ENCODE results near the gene IQCK. TPM values are rescaled to one million over a fixed set of nuclear protein-coding genes. Genes with fewer than 3 reads are reported as not detected.
A peak's percentile ranks its signal among the peaks of the same experiment; 100 is the strongest.

IQCK gene
- total and polyA plus RNA-seq, 5 experiments from 2014 or later = 1.7 to 3.1 (median 2.3) TPM

- Mint-ChIP-seq H3K9me3 (no peaks in the 10 kb centered on the region), H3K4me1 (no peaks in the 10 kb centered on the region), H3K27me3 (no peaks in the 10 kb centered on the region), H3K27ac (peak overlapping the region in 1 of 10 donors; percentile 22), H3K36me3 (no peaks in the 10 kb centered on the region), H3K4me3 (no peak overlapping the region)
- POLR2A ChIA-PET = no interaction called here
- ATAC-seq (no peak), DNase-seq (no peak)
Observed at GRCh38 chr16:19754644-19755036, 36.6 kb downstream of the IQCK start.

GRCh38 chr16:19755268-19755667 lies 37.2 kb downstream of the IQCK start:
- Mint-ChIP-seq H3K4me3 (no peak overlapping the region), H3K9me3 (no peaks in the 10 kb centered on the region), H3K4me1 (no peaks in the 10 kb centered on the region), H3K27me3 (no peaks in the 10 kb centered on the region), H3K27ac (peak overlapping the region in 2 of 10 donors; percentile 14 to 21), H3K36me3 (no peaks in the 10 kb centered on the region)
- POLR2A ChIA-PET = no interaction called here
- ATAC-seq (no peak), DNase-seq (no peak)

DNA sequence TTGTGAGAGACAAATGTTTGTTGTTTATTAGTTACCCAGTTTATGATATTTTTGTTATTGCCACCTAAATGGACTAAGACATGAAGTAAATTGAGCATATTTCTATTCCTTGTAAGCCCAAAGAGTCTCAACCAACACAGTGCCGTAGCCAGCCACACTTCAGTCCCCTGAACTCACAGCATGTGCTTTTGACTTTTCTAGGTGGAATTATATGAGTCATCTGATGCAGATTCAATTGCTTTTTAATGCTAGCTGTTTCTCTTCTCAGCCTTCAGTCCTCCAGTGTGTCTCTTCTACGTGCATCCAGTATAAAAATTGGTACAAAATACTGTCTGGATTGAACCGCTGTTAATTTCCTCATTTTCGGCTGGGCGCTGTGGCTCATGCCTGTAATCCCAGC lies 39.0 kb downstream of the IQCK start:
- Mint-ChIP-seq H3K9me3 (no peaks in the 10 kb centered on the region), H3K4me3 (no peak overlapping the region), H3K27ac (peak overlapping the region in 1 of 10 donors; percentile 47)

DNA sequence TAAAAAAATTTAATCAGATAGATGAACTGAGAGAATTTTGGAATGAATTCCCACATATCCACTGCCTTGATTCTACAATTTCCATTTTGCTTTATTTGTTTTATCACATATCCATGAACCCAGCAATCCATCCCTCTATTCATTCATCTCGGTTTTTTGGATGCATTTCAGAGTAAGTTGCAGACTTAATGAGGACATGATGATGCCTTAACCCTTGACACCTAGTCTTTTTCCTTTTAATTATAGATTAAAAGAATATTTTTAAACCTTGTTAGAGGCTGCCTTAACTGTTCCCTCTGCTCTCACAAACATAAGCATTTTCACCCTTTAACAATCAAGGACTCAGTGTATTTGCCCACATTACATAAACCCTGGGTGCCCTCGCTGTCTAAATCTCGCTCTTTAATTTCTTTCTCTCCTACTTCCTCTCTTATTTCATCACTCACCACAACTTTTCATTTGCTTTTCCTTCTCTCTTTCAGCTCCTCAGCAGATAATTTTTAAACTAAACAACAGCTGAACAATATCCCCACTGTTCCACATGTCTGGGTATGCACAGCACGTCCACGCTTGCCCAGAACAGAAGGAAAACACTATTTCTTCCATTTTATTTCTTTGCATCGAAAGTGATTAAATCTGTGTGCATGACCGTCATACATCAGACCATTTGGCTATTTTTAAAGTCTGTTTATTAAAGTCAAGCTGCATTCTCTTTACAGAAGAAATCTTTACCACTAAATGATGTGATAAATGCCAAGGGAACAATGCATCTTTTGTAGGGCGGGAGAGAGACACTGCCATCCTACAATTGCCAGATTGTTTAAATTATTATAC lies 39.9 kb downstream of the IQCK start:
- DNase-seq (no peak), ATAC-seq (no peak)
- POLR2A ChIA-PET = no interaction called here
- H3K4me3 Mint-ChIP-seq = no peak overlapping the region
- no peaks in the 10 kb centered on the region for H3K4me1 Mint-ChIP-seq
- no peaks in the 10 kb centered on the region for H3K27me3 Mint-ChIP-seq
- H3K36me3 Mint-ChIP-seq = no peaks in the 10 kb centered on the region
- no peaks in the 10 kb centered on the region for H3K9me3 Mint-ChIP-seq
- H3K27ac Mint-ChIP-seq = no peak overlapping the region

More for the DNA sequence above, 39.0 kb downstream of the IQCK start:
- H3K36me3 Mint-ChIP-seq = no peaks in the 10 kb centered on the region
- POLR2A ChIA-PET = no interaction called here
- no peaks in the 10 kb centered on the region for H3K27me3 Mint-ChIP-seq
- no peak for ATAC-seq
- no peak for DNase-seq
- no peaks in the 10 kb centered on the region for H3K4me1 Mint-ChIP-seq

DNA sequence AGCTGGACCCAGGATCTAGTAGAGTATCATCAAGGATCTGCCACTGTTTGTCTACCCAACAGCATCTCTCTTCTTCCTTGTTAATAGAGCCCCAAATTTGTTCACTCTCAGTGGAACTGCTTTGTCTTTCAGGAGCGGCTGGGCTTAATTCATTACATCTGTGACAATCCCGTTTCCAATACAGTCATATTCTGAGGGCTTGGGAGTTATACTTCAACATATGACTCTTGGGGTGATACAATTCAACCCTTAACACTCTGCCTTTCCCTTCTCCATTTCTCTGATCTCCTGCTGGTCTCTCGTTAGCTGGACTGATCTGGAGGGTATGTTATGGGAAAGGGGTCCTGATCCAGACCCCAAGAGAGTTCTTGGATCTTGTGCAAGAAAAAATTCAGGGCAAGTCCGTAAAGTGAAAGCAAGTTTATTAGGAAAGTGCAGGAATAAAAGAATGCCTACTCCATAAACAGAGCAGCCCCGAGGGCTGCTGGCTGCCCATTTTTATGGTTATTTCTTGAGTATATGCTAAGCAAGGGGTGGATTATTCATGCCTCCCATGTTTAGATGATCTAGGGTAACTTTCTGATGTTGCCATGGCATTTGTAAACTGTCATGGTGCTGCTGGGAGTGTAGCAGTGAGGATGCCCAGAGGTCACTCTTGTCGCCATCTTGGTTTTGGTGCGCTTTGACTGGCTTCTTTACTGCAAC lies 42.4 kb downstream of the IQCK start:
- no peaks in the 10 kb centered on the region for H3K27me3 Mint-ChIP-seq
- ATAC-seq (no peak), DNase-seq (no peak)
- H3K27ac Mint-ChIP-seq = no peak overlapping the region
- POLR2A ChIA-PET = no interaction called here
- H3K4me3 Mint-ChIP-seq = no peak overlapping the region
- H3K9me3 Mint-ChIP-seq = no peaks in the 10 kb centered on the region
- no peaks in the 10 kb centered on the region for H3K36me3 Mint-ChIP-seq
- H3K4me1 Mint-ChIP-seq = no peaks in the 10 kb centered on the region

DNA sequence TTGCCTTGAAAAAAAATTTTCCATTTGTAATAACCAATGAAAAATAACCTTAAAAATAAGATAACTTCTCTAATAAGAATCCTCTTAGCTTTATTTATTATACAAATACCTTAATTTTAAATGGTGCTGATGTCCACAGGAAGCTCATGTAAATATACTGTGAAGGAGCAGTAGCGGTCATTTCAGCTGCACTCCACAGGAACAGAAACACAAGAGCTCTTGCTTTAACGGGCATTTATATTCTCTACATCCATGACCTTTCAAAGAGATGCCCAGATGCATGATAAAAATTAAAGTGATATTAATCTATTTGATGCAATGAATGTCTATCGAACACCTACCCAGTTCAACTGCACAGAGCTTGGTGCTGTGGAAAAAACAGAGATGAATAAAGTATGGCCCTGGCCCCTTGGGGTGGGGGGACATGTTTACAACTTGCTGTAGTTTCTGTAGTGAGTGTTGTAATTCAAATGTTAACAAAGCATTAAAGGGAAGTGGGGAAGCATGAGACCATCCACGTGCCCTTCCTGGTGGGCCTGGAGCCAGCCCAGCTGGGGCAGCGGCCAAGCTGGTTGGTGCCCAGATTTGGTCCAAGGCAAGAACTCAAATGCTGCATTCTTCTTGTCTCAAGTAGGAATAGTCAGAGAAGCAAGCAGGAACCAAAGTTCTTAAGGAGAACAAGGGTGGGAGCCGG lies 47.9 kb downstream of the IQCK start:
- peaks cover 0 to 8% (median 0%) of the 10 kb centered on the region in 5 donors for H3K27me3 Mint-ChIP-seq
- no peak overlapping the region for H3K27ac Mint-ChIP-seq
- H3K9me3 Mint-ChIP-seq = peaks cover 0 to 26% (median 10%) of the 10 kb centered on the region in 9 donors
- POLR2A ChIA-PET = no interaction called here
- ATAC-seq (no peak), DNase-seq (no peak)
- no peak overlapping the region for H3K4me3 Mint-ChIP-seq
- peaks cover 0 to 19% (median 8%) of the 10 kb centered on the region in 3 donors for H3K36me3 Mint-ChIP-seq
- no peaks in the 10 kb centered on the region for H3K4me1 Mint-ChIP-seq

DNA sequence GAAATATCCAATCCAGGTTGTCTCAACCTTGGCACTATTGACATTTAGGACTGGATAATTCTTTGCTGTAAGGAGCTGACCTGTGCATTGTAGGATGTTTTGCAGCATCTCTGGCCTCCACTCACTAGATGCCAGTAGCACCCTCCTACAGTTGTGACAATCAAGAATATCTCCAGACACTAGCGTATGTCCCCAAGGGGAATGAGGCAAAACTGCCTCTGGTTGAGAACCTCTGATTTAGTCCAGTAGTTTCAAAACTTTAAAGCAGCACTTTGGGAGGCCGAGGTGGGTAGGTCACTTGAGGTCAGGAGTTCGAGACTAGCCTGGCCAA lies 48.4 kb downstream of the IQCK start:
- no peak for ATAC-seq
- DNase-seq = no peak
- Mint-ChIP-seq H3K4me1 (no peaks in the 10 kb centered on the region), H3K27ac (peak overlapping the region in 1 of 10 donors; percentile 11), H3K4me3 (no peak overlapping the region), H3K9me3 (peaks cover 0 to 26% (median 10%) of the 10 kb centered on the region in 9 donors), H3K27me3 (peaks cover 0 to 8% (median 0%) of the 10 kb centered on the region in 5 donors), H3K36me3 (peaks cover 0 to 19% (median 8%) of the 10 kb centered on the region in 3 donors)
- POLR2A ChIA-PET = no interaction called here

- no peaks in the 10 kb centered on the region for H3K4me1 Mint-ChIP-seq
- POLR2A ChIA-PET = no interaction called here
- H3K27me3 Mint-ChIP-seq = peaks cover 0 to 8% (median 0%) of the 10 kb centered on the region in 5 donors
- no peak overlapping the region for H3K27ac Mint-ChIP-seq
- H3K36me3 Mint-ChIP-seq = peaks cover 0 to 19% (median 8%) of the 10 kb centered on the region in 3 donors
- no peak for DNase-seq
- no peak overlapping the region for H3K4me3 Mint-ChIP-seq
- peaks cover 0 to 26% (median 10%) of the 10 kb centered on the region in 9 donors for H3K9me3 Mint-ChIP-seq
- ATAC-seq = no peak
Observed at GRCh38 chr16:19766988-19767387, 48.9 kb downstream of the IQCK start.

GRCh38 chr16:19767497-19767896 lies 49.4 kb downstream of the IQCK start:
- Mint-ChIP-seq H3K9me3 (peaks cover 0 to 26% (median 10%) of the 10 kb centered on the region in 9 donors), H3K36me3 (peaks cover 0 to 19% (median 8%) of the 10 kb centered on the region in 3 donors), H3K27ac (no peak overlapping the region), H3K4me3 (no peak overlapping the region), H3K4me1 (no peaks in the 10 kb centered on the region), H3K27me3 (peaks cover 0 to 8% (median 0%) of the 10 kb centered on the region in 5 donors)
- POLR2A ChIA-PET = no interaction called here
- no peak for DNase-seq
- no peak for ATAC-seq

GRCh38 chr16:19769239-19769638 lies 51.2 kb downstream of the IQCK start:
- ATAC-seq (no peak), DNase-seq (no peak)
- Mint-ChIP-seq H3K9me3 (peaks cover 0 to 26% (median 10%) of the 10 kb centered on the region in 9 donors), H3K36me3 (peaks cover 0 to 19% (median 10%) of the 10 kb centered on the region in 3 donors), H3K27ac (no peak overlapping the region), H3K27me3 (peaks cover 0 to 8% (median 0%) of the 10 kb centered on the region in 5 donors), H3K4me3 (no peak overlapping the region), H3K4me1 (no peaks in the 10 kb centered on the region)
- POLR2A ChIA-PET = no interaction called here

- Mint-ChIP-seq H3K27me3 (peaks cover 0 to 8% (median 0%) of the 10 kb centered on the region in 5 donors), H3K9me3 (peaks cover 0 to 26% (median 10%) of the 10 kb centered on the region in 9 donors), H3K27ac (no peak overlapping the region), H3K36me3 (peaks cover 0 to 19% (median 10%) of the 10 kb centered on the region in 3 donors), H3K4me3 (no peak overlapping the region), H3K4me1 (no peaks in the 10 kb centered on the region)
- POLR2A ChIA-PET = no interaction called here
- ATAC-seq = no peak
- no peak for DNase-seq
Observed at GRCh38 chr16:19771040-19771439, 53.0 kb downstream of the IQCK start.

DNA sequence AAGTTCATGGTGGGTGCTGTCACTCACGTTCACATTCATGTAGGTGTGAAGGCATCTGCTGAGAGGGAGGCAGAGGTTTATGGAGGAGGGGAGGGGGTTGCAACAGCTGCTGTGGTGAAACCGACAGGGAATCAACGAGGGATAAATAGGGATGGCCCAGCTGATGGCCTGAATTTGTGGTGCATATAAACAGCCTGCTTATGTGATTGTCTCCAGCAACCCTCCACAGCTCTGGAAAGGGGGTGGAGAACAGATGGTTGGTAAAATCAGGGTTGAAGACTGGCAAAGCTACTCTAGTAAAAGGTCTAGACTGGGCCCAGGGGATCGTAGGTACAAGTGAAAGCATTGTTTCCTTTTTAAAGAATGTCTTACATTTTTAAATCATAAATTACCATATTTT lies 53.7 kb downstream of the IQCK start:
- ATAC-seq (no peak), DNase-seq (no peak)
- H3K27ac Mint-ChIP-seq = no peak overlapping the region

DNA sequence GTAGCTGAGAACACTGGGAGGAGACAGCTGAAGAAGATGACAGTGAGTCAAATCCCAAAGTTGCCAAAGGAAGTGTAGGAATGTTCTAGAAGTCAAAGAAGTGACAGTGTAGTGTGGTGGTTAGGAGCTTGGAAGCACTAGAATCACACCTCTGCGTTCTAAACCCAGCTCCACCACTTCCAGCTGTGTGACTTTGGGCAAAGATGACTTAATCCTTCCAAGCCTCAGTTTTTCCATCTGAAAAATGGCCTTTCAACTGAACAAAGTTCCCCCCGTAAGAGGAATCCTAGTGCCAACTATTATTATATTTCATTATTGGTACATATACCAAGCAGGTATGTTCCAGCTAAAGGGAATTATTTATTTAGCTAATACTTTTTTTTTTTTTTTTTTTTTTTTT lies 56.0 kb downstream of the IQCK start:
- H3K36me3 Mint-ChIP-seq = peaks cover 0 to 11% (median 8%) of the 10 kb centered on the region in 3 donors
- peaks cover 0 to 16% (median 8%) of the 10 kb centered on the region in 9 donors for H3K9me3 Mint-ChIP-seq
- no peak overlapping the region for H3K27ac Mint-ChIP-seq

More for the DNA sequence above, 53.7 kb downstream of the IQCK start:
- H3K36me3 Mint-ChIP-seq = peaks cover 0 to 19% (median 10%) of the 10 kb centered on the region in 3 donors
- H3K9me3 Mint-ChIP-seq = peaks cover 0 to 26% (median 10%) of the 10 kb centered on the region in 9 donors
- H3K4me1 Mint-ChIP-seq = no peaks in the 10 kb centered on the region
- POLR2A ChIA-PET = no interaction called here
- H3K4me3 Mint-ChIP-seq = no peak overlapping the region
- peaks cover 0 to 8% (median 0%) of the 10 kb centered on the region in 5 donors for H3K27me3 Mint-ChIP-seq

More for the DNA sequence above, 56.0 kb downstream of the IQCK start:
- H3K27me3 Mint-ChIP-seq = peaks cover 0 to 4% (median 0%) of the 10 kb centered on the region in 5 donors
- ATAC-seq (no peak), DNase-seq (no peak)
- H3K4me1 Mint-ChIP-seq = peaks cover 0 to 5% (median under 1%) of the 10 kb centered on the region in 4 donors
- no peak overlapping the region for H3K4me3 Mint-ChIP-seq
- POLR2A ChIA-PET = no interaction called here

Data from naive thymus-derived CD8-positive, alpha-beta T cell (primary cell).